GM23338 (cell line): ENCODE measurements around the gene SMURF1. TPM values are rescaled to one million over a fixed set of nuclear protein-coding genes. Genes with fewer than 3 reads are reported as not detected.

ENCODE experiments used
- EZH2 ChIP-seq: fragments of 200-600 bp; sonication (generic); IDR thresholded peaks from one replicate; pipeline ENCODE4 v1.8.0; 2017; ENCODE audit warnings: antibody characterized with exemption, mild to moderate bottlenecking, low read depth; ENCODE audit not compliant: unreplicated experiment
- POLR2AphosphoS5 ChIP-seq: IDR thresholded peaks from 2 replicates; pipeline ENCODE4 v1.6.1; 2016; ENCODE audit warnings: antibody characterized with exemption, low read depth
- REST ChIP-seq: IDR thresholded peaks from one replicate; pipeline ENCODE4 v1.6.1; 2018; ENCODE audit warnings: antibody characterized with exemption; ENCODE audit not compliant: unreplicated experiment
- ZNF114 ChIP-seq: fragments of 250-450 bp; sonication (Bioruptor Pico); IDR thresholded peaks from 2 replicates; pipeline ENCODE4 v1.5.0; 2020; ENCODE audit warnings: mild to moderate bottlenecking, moderate library complexity
- polyA plus RNA-seq: library from polyadenylated mRNA; unstranded; fragments of >200 nt; fragmentation: Nextera tagmentation; extraction: Ambion mirVana; gene quantifications from 2 replicates; pipeline ENCODE4 v1.2.1, GENCODE V29; 2016
- total RNA-seq: library from RNA; depleted of rRNA; stranded (reverse); fragments of >200 nt; shearing (Covaris generic); gene quantifications from 2 replicates; pipeline ENCODE4 v1.2.3, GENCODE V29; 2014
- TF ChIP-seq, protein P1 (sequence below): fragments of 250-450 bp; sonication (Bioruptor Pico); IDR thresholded peaks from 2 replicates; pipeline ENCODE4 v1.5.0; 2020; ENCODE audit warnings: mild to moderate bottlenecking, moderate library complexity
- TF ChIP-seq, protein P2 (sequence below): IDR thresholded peaks from 2 replicates; pipeline ENCODE4 v1.6.1; 2016; ENCODE audit warnings: antibody characterized with exemption

The SMURF1 gene
- total and polyA plus RNA-seq, 2 experiments from 2014 or later: 5.8 to 23.9 TPM

- TF ChIP-seq, protein P1, sequence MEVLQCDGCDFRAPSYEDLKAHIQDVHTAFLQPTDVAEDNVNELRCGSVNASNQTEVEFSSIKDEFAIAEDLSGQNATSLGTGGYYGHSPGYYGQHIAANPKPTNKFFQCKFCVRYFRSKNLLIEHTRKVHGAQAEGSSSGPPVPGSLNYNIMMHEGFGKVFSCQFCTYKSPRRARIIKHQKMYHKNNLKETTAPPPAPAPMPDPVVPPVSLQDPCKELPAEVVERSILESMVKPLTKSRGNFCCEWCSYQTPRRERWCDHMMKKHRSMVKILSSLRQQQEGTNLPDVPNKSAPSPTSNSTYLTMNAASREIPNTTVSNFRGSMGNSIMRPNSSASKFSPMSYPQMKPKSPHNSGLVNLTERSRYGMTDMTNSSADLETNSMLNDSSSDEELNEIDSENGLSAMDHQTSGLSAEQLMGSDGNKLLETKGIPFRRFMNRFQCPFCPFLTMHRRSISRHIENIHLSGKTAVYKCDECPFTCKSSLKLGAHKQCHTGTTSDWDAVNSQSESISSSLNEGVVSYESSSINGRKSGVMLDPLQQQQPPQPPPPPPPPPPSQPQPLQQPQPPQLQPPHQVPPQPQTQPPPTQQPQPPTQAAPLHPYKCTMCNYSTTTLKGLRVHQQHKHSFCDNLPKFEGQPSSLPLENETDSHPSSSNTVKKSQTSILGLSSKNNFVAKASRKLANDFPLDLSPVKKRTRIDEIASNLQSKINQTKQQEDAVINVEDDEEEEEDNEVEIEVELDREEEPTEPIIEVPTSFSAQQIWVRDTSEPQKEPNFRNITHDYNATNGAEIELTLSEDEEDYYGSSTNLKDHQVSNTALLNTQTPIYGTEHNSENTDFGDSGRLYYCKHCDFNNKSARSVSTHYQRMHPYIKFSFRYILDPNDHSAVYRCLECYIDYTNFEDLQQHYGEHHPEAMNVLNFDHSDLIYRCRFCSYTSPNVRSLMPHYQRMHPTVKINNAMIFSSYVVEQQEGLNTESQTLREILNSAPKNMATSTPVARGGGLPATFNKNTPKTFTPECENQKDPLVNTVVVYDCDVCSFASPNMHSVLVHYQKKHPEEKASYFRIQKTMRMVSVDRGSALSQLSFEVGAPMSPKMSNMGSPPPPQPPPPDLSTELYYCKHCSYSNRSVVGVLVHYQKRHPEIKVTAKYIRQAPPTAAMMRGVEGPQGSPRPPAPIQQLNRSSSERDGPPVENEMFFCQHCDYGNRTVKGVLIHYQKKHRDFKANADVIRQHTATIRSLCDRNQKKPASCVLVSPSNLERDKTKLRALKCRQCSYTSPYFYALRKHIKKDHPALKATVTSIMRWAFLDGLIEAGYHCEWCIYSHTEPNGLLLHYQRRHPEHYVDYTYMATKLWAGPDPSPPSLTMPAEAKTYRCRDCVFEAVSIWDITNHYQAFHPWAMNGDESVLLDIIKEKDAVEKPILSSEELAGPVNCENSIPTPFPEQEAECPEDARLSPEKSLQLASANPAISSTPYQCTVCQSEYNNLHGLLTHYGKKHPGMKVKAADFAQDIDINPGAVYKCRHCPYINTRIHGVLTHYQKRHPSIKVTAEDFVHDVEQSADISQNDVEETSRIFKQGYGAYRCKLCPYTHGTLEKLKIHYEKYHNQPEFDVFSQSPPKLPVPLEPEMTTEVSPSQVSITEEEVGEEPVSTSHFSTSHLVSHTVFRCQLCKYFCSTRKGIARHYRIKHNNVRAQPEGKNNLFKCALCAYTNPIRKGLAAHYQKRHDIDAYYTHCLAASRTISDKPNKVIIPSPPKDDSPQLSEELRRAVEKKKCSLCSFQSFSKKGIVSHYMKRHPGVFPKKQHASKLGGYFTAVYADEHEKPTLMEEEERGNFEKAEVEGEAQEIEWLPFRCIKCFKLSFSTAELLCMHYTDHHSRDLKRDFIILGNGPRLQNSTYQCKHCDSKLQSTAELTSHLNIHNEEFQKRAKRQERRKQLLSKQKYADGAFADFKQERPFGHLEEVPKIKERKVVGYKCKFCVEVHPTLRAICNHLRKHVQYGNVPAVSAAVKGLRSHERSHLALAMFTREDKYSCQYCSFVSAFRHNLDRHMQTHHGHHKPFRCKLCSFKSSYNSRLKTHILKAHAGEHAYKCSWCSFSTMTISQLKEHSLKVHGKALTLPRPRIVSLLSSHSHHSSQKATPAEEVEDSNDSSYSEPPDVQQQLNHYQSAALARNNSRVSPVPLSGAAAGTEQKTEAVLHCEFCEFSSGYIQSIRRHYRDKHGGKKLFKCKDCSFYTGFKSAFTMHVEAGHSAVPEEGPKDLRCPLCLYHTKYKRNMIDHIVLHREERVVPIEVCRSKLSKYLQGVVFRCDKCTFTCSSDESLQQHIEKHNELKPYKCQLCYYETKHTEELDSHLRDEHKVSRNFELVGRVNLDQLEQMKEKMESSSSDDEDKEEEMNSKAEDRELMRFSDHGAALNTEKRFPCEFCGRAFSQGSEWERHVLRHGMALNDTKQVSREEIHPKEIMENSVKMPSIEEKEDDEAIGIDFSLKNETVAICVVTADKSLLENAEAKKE (CRISPR knock-in tag): no peak
- TF ChIP-seq EZH2 (no peak), POLR2AphosphoS5 (no peak), ZNF114 (CRISPR knock-in tag) (no peak), REST (no peak)
- TF ChIP-seq, protein P2, sequence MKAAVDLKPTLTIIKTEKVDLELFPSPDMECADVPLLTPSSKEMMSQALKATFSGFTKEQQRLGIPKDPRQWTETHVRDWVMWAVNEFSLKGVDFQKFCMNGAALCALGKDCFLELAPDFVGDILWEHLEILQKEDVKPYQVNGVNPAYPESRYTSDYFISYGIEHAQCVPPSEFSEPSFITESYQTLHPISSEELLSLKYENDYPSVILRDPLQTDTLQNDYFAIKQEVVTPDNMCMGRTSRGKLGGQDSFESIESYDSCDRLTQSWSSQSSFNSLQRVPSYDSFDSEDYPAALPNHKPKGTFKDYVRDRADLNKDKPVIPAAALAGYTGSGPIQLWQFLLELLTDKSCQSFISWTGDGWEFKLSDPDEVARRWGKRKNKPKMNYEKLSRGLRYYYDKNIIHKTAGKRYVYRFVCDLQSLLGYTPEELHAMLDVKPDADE: no peak
Measured at GRCh38 chr7:99177165-99177564, 33.3 kb upstream of the SMURF1 start (continued).
